Activated naive CD4-positive, alpha-beta T cell treated with anti-CD3 and anti-CD28 coated beads, Interleukin-2, amount 50 U/mL, for 72 hours (primary cell): Measurements from ENCODE around the gene VGF. TPM values are rescaled to one million over a fixed set of nuclear protein-coding genes. Genes with fewer than 3 reads are reported as not detected.
"Not testable (repeated sequence)": the region's sequence is repeated elsewhere in the genome, so short reads cannot be mapped to it uniquely, and the experiment has no call there.

ENCODE experiments used
- ATAC-seq, 2 donors: fragments of 150-1000 bp; cut with Tn5 transposase; 2 replicates each; pipeline ENCODE4 v1.10.0; 2021; ENCODE audit warnings: mild to moderate bottlenecking in 2 of 2, moderate library complexity in 2 of 2
- DNase-seq, 2 donors: peaks; one replicate each; pipeline ENCODE4 v3.0.0; 2021 to 2022; ENCODE audit warnings: low spot score in 2 of 2
- H3K27ac Mint-ChIP-seq, 2 donors: one replicate each; pipeline ENCODE4 v1.8.0; 2022; ENCODE audit warnings: mild to moderate bottlenecking in 2 of 2, mixed read lengths in 2 of 2
- H3K36me3 Mint-ChIP-seq, 2 donors: one replicate each; pipeline ENCODE4 v1.8.0; 2022; ENCODE audit warnings: mixed read lengths in 2 of 2
- H3K9me3 Mint-ChIP-seq, 2 donors: one replicate each; pipeline ENCODE4 v1.8.0; 2022; ENCODE audit warnings: mixed read lengths in 2 of 2
- total RNA-seq, 2 donors: library from RNA; stranded (reverse); gene quantifications; one replicate each; pipeline ENCODE4 v1.2.3, GENCODE V29; 2022

The VGF gene
- total RNA-seq, 2 donors from 2014 or later: not detected

GRCh38 chr7:101132626-101133600, 32.5 kb downstream of the VGF start:
- not testable (repeated sequence) for ATAC-seq, H3K36me3 Mint-ChIP-seq, H3K9me3 Mint-ChIP-seq, H3K27ac Mint-ChIP-seq, DNase-seq

DNA sequence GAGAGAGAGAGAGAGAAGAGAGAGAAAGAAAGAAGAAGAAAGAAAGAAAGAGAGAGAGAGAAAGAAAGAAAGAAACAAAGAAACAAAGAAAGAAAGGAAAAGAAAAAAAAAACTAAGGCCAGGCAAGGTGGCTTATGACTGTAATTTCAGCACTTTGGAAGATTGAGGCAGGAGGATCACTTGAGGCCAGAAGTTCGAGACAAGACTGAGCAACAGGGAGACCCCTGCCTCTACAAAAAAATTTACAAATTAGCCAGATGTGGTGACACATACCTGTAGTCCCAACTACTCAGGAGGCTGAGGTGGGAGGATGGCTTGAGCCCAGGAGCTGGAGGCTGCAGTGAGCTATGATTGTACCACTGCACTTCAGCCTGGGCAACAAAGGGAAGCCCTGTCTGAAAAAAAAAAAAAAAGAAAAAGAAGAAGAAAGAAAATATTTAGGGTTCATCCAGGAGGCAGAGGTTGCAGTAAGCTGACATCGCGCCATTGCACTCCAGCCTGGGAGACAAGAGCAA, 35.7 kb downstream of the VGF start:
- no peaks in the 10 kb centered on the region for H3K36me3 Mint-ChIP-seq
- DNase-seq (no peak), ATAC-seq (no peak)
- peak overlapping the region in 1 of 2 donors; percentile 82 for H3K27ac Mint-ChIP-seq
- H3K9me3 Mint-ChIP-seq: no peaks in the 10 kb centered on the region

GRCh38 chr7:101128040-101128834, 37.1 kb downstream of the VGF start:
- no peak overlapping the region for H3K27ac Mint-ChIP-seq
- ATAC-seq: no peak

GRCh38 chr7:101127460-101128039, 37.8 kb downstream of the VGF start:
- Mint-ChIP-seq H3K27ac (no peak overlapping the region), H3K9me3 (no peaks in the 10 kb centered on the region)

More at GRCh38 chr7:101128040-101128834, 37.1 kb downstream of the VGF start:
- no peaks in the 10 kb centered on the region for H3K36me3 Mint-ChIP-seq
- H3K9me3 Mint-ChIP-seq: no peaks in the 10 kb centered on the region
- no peak for DNase-seq

GRCh38 chr7:101126651-101127459, 38.5 kb downstream of the VGF start, which contains the start of gene SERPINE1:
Gene SERPINE1, plus strand, starts transcription at chr7:101127104. Its CDS starts 1,290 bp downstream, at chr7:101128394.
- Mint-ChIP-seq H3K27ac (peak within 1 kb of the TSS in 1 of 2 donors; percentile 51), H3K9me3 (no peaks in the 10 kb centered on the region), H3K36me3 (no peaks in the 10 kb centered on the region)
- peak; percentile 74 to 78 for ATAC-seq
- peak; percentile 43 to 64 for DNase-seq

More at GRCh38 chr7:101127460-101128039, 37.8 kb downstream of the VGF start:
- ATAC-seq (no peak), DNase-seq (no peak)
- no peaks in the 10 kb centered on the region for H3K36me3 Mint-ChIP-seq

DNA sequence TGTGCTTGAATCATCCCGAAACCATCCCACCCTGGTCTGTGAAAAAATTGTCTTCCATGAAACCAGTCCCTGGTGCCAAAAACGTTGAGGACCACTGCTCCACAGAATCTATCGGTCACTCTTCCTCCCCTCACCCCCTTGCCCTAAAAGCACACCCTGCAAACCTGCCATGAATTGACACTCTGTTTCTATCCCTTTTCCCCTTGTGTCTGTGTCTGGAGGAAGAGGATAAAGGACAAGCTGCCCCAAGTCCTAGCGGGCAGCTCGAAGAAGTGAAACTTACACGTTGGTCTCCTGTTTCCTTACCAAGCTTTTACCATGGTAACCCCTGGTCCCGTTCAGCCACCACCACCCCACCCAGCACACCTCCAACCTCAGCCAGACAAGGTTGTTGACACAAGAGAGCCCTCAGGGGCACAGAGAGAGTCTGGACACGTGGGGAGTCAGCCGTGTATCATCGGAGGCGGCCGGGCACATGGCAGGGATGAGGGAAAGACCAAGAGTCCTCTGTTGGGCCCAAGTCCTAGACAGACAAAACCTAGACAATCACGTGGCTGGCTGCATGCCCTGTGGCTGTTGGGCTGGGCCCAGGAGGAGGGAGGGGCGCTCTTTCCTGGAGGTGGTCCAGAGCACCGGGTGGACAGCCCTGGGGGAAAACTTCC, 39.2 kb downstream of the VGF start:
- Mint-ChIP-seq H3K9me3 (no peaks in the 10 kb centered on the region), H3K36me3 (no peaks in the 10 kb centered on the region), H3K27ac (peak overlapping the region in 1 of 2 donors; percentile 51)
- no peak for DNase-seq
- ATAC-seq: peak; percentile 9 to 57

GRCh38 chr7:101124376-101125056, 40.9 kb downstream of the VGF start:
- DNase-seq: no peak
- H3K9me3 Mint-ChIP-seq: no peaks in the 10 kb centered on the region
- H3K27ac Mint-ChIP-seq: peak overlapping the region; percentile 54 to 55
- peak; percentile 58 to 69 for ATAC-seq
- no peaks in the 10 kb centered on the region for H3K36me3 Mint-ChIP-seq

DNA sequence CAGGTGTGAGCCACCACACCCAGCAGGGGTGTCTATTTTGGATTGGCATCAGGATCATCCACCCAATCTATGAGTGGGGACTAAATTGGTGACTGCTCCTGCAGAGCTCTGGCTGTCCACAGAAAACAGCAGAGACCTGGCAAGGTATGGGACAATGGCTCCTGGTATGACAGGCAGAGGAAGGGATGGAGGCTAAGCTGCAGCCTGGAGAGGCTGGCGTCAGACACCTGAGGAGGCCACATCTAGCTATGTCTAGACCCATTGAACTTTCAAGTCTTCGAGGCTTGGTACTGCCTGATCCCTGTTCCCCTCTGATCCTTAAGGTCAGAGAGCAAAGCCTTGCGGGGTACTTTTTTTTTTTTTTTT, 41.7 kb downstream of the VGF start:
- ATAC-seq (no peak), DNase-seq (no peak)
- Mint-ChIP-seq H3K36me3 (no peaks in the 10 kb centered on the region), H3K9me3 (no peaks in the 10 kb centered on the region), H3K27ac (peak overlapping the region in 1 of 2 donors; percentile 75)

DNA sequence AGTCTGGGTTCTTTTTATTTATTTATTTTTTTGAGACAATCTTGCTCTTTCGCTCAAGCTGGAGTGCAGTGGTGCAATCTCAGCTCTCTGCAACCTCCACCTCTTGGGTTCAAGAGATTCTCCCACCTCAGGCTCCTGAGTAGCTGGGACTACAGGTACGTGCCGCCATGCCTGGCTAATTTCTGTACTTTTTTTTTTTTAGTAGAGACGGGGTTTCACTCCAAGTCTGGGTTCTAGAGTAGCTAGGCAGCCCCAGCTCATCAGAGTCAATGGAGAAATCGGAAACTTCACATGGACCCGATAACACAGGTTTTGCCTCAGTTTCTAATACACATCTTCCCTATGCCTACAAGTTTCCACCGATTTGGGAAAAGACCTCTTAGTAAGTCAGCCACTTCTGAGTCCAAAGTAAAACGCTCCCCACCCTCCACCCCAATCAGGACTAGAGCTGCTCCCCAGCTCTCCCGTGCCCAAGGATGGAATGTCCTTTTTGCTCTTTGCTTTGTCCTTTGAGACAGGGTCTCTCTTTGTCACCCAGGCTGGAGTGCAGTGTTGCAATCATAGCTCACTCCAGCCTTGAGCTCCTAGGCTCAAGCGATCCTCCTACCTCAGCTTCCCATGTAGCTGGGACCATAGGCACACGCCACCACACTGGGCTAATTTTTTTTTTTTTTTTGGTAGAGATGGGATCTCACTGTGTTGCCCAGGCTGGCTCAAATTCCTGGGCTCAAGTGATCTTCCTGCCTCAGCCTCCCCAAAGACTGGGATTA, 42.3 kb downstream of the VGF start:
- DNase-seq (no peak), ATAC-seq (no peak)
- peak overlapping the region in 1 of 2 donors; percentile 75 for H3K27ac Mint-ChIP-seq
- H3K36me3 Mint-ChIP-seq: no peaks in the 10 kb centered on the region
- no peaks in the 10 kb centered on the region for H3K9me3 Mint-ChIP-seq

GRCh38 chr7:101121991-101122932, 43.1 kb downstream of the VGF start:
- DNase-seq (no peak), ATAC-seq (no peak)
- H3K27ac Mint-ChIP-seq: peak overlapping the region; percentile 75 to 87
- no peaks in the 10 kb centered on the region for H3K9me3 Mint-ChIP-seq
- H3K36me3 Mint-ChIP-seq: no peaks in the 10 kb centered on the region

GRCh38 chr7:101121631-101121990, 43.8 kb downstream of the VGF start:
- not testable (repeated sequence) for ATAC-seq, DNase-seq, H3K36me3 Mint-ChIP-seq, H3K9me3 Mint-ChIP-seq
- peak overlapping the region; percentile 75 to 87 for H3K27ac Mint-ChIP-seq

GRCh38 chr7:101120315-101120714, 45.1 kb downstream of the VGF start:
- no peak overlapping the region for H3K27ac Mint-ChIP-seq
- no peaks in the 10 kb centered on the region for H3K9me3 Mint-ChIP-seq
- no peaks in the 10 kb centered on the region for H3K36me3 Mint-ChIP-seq
- DNase-seq (no peak), ATAC-seq (no peak)

DNA sequence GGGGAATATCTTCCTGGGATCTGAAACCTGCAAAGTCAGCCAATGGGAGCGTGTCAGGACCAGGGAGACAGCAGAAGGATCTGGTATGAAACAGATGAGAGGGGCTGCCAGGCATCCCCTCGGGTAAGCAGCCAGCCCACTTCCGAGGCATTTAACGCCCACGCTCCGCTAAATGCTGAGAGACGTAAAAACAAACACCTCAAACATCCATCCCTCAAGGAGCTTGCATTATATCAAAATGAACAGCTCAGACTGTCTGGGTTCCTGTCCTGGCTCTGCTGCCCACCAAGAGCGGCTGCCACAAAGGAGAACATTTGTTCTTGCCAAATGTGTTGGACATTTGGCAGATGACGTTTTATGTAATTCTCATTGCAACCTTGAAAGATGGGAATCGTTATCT, 45.5 kb downstream of the VGF start:
- DNase-seq: no peak
- no peaks in the 10 kb centered on the region for H3K9me3 Mint-ChIP-seq
- no peak for ATAC-seq
- H3K36me3 Mint-ChIP-seq: no peaks in the 10 kb centered on the region
- no peak overlapping the region for H3K27ac Mint-ChIP-seq
